ENCODE results near the gene MGMT. TPM values are rescaled to one million over a fixed set of nuclear protein-coding genes. Genes with fewer than 3 reads are reported as not detected.

Gene MGMT
- total RNA-seq, 2 experiments from 2014 or later, result 9.0 to 9.6 TPM

DNA sequence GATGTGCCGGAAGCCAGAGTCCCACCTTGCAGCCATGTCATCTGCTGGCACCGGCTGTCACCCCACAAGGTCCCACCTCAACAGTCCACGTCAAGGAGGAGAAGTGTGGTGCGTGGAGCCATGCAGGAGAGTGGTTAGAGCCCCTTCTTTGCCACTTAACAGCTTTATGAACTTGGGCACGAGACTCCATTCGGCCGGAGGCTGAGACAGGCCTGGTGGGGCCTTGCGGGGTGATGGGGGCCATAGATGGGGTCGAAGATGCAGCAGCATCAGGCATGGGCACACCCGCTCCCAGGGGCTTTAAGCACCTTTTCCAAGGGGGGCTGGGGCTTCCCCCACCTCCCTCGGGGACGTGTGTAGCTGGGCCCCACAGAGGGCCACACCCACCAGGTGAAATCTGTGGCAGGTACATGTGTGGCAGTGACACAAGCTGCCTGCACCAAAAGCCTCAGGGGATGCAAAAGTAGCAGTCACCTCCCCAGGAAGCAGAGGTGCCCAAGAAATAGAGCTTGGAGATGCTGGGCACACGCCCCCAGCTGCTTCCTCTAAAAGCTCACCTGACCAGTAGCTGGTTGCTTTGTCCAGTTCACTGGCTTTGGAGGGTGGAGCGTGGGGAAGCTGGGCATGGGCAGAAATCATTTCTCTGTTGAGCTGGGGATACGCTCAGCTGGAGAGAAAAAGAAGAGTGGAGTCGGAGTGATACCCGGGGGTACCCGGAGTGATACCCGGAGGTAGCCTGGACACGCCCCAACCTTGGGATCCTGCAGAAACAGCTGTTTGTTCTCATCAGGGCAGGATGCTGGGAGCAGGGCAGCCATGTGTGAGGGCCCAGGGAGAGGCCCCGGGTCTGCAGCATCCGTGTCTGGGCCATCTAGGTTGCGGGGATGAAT, 297.2 kb downstream of the MGMT start:
- no peak overlapping the region for H3K27ac Mint-ChIP-seq
- no peaks in the 10 kb centered on the region for H3K9me3 Mint-ChIP-seq
- peaks cover 21% of the 10 kb centered on the region for H3K36me3 ChIP-seq (ENCODE audit: insufficient read depth, low read length)

DNA sequence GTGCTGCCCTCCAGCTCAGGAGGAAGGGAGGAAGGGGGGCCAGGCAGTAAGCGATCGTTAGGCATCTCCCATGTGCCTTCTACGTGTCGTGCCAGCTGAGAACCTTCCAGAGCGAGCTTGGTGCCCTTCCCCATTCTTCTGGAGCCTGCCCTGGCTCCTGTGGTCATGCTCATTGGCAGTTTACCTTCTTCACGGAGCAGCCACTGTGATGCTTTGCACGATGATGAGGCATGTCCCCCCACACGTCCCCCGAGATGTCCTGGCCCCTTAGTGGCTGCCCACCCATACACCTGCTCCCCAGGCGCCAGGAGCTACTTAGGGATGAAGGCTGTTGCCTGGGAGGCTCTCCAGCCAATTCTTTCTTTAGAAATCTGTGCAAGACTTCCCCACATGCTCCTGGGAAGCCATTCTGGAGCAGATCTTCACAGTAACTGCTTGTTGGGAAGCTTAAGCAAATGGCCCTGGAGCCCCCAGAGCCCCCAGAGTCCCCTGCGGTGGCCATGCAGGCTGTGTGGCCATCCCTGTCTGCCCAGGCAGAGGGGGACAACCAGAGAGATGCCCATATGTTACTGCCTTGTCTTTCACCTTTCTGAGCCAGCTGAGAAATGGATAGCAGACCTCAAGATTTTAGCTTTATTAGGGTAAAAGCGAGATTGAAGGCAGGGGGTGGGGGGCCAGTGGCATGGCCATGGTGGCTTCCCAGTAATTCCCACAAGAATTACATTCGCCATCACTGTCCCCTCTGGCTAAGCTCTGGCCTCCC, 298.0 kb downstream of the MGMT start:
- H3K4me3 Mint-ChIP-seq, result no peak overlapping the region

More for the DNA sequence above, 297.2 kb downstream of the MGMT start:
- POLR2A ChIA-PET, result no interaction called here
- Histone ChIP-seq H3K4me1 (ENCODE audit: insufficient read depth, low read length) (no peaks in the 10 kb centered on the region), H3K9me3 (ENCODE audit: control insufficient read depth in 1 of 2, insufficient read depth in 1 of 2, low read length in 2 of 2) (peaks cover 0 to 82% of the 10 kb centered on the region in 2 experiments), H3K4me3 (ENCODE audit: low read length) (no peak overlapping the region), H3K27me3 (ENCODE audit: control insufficient read depth in 1 of 2, insufficient read depth in 2 of 2, low read length in 2 of 2) (no peaks in the 10 kb centered on the region), H3K27ac (ENCODE audit: low read depth in 1 of 2, low read length in 2 of 2) (no peak overlapping the region)
- H3K4me1 Mint-ChIP-seq (ENCODE audit: low read depth), result no peaks in the 10 kb centered on the region
- CTCF ChIA-PET, result no interaction called here
- intact Hi-C loops (cut with DNase I, micrococcal nuclease), result no loop called here
- peak in 1 of 14 experiments; percentile 26 for DNase-seq
- no peak for ATAC-seq (ENCODE audit: poor library complexity)
- TF ChIP-seq, protein P1, sequence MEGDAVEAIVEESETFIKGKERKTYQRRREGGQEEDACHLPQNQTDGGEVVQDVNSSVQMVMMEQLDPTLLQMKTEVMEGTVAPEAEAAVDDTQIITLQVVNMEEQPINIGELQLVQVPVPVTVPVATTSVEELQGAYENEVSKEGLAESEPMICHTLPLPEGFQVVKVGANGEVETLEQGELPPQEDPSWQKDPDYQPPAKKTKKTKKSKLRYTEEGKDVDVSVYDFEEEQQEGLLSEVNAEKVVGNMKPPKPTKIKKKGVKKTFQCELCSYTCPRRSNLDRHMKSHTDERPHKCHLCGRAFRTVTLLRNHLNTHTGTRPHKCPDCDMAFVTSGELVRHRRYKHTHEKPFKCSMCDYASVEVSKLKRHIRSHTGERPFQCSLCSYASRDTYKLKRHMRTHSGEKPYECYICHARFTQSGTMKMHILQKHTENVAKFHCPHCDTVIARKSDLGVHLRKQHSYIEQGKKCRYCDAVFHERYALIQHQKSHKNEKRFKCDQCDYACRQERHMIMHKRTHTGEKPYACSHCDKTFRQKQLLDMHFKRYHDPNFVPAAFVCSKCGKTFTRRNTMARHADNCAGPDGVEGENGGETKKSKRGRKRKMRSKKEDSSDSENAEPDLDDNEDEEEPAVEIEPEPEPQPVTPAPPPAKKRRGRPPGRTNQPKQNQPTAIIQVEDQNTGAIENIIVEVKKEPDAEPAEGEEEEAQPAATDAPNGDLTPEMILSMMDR (IDR thresholded peaks at IDR 0.05), result no peak
- no peaks in the 10 kb centered on the region for H3K27me3 Mint-ChIP-seq
- H3K4me3 Mint-ChIP-seq, result no peak overlapping the region
- peaks cover 77% of the 10 kb centered on the region for H3K36me3 Mint-ChIP-seq (ENCODE audit: low read depth)

More for the DNA sequence above, 298.0 kb downstream of the MGMT start:
- no peak overlapping the region for H3K4me3 ChIP-seq (ENCODE audit: low read length)
- Mint-ChIP-seq H3K27ac (no peak overlapping the region), H3K9me3 (no peaks in the 10 kb centered on the region), H3K4me1 (ENCODE audit: low read depth) (no peaks in the 10 kb centered on the region), H3K27me3 (no peaks in the 10 kb centered on the region), H3K36me3 (ENCODE audit: low read depth) (peaks cover 84% of the 10 kb centered on the region)
- no peaks in the 10 kb centered on the region for H3K27me3 ChIP-seq (ENCODE audit: control insufficient read depth in 1 of 2, insufficient read depth in 2 of 2, low read length in 2 of 2)
- ChIA-PET POLR2A (no interaction called here), CTCF (no interaction called here)
- H3K4me1 ChIP-seq (ENCODE audit: insufficient read depth, low read length), result no peaks in the 10 kb centered on the region
- TF ChIP-seq, protein P1 (IDR thresholded peaks at IDR 0.05), result no peak
- peaks cover 0 to 81% of the 10 kb centered on the region in 2 experiments for H3K9me3 ChIP-seq (ENCODE audit: control insufficient read depth in 1 of 2, insufficient read depth in 1 of 2, low read length in 2 of 2)
- peaks cover 15% of the 10 kb centered on the region for H3K36me3 ChIP-seq (ENCODE audit: insufficient read depth, low read length)
- ATAC-seq (ENCODE audit: poor library complexity) (no peak), DNase-seq (no peak)
- H3K27ac ChIP-seq (ENCODE audit: low read depth in 1 of 2, low read length in 2 of 2), result no peak overlapping the region
- intact Hi-C loops (cut with DNase I, micrococcal nuclease), result no loop called here
